Mesothelial cell of epicardium (in vitro differentiated cells): ENCODE results near the gene PRAC2. TPM values are rescaled to one million over a fixed set of nuclear protein-coding genes. Genes with fewer than 3 reads are reported as not detected.

Experiments
- DNase-seq, 2 experiments: peaks; one replicate each; pipeline ENCODE4 v3.0.0; 2021; ENCODE audit warnings: low spot score in 2 of 2; ENCODE audit not compliant: unreplicated experiment in 2 of 2
- H3K27ac Mint-ChIP-seq: 2 replicates; pipeline ENCODE4 v1.8.0; 2021; ENCODE audit warnings: mixed read lengths
- H3K27me3 Mint-ChIP-seq: 2 replicates; pipeline ENCODE4 v1.8.0; 2021; ENCODE audit warnings: low read depth, mixed read lengths
- H3K36me3 Mint-ChIP-seq: 2 replicates; pipeline ENCODE4 v1.8.0; 2021; ENCODE audit warnings: mixed read lengths
- H3K4me1 Mint-ChIP-seq: 2 replicates; pipeline ENCODE4 v1.8.0; 2021; ENCODE audit warnings: mixed read lengths
- H3K4me3 Mint-ChIP-seq: 2 replicates; pipeline ENCODE4 v1.8.0; 2021; ENCODE audit warnings: mild to moderate bottlenecking, moderate library complexity, mixed read lengths
- H3K9me3 Mint-ChIP-seq: 2 replicates; pipeline ENCODE4 v1.8.0; 2021; ENCODE audit warnings: mixed read lengths
- total RNA-seq: library from RNA; stranded (reverse); gene quantifications from 3 replicates; pipeline ENCODE4 v1.2.1, GENCODE V29; 2021
- TF ChIP-seq, protein P1 (sequence below): fragments of 200-600 bp; sonication (generic); IDR thresholded peaks from one replicate; pipeline ENCODE4 v1.5.0; 2021; ENCODE audit warnings: antibody characterized with exemption; ENCODE audit not compliant: unreplicated experiment

Gene PRAC2
- total RNA-seq, 1 donor from 2014 or later = 8.5 TPM

DNA sequence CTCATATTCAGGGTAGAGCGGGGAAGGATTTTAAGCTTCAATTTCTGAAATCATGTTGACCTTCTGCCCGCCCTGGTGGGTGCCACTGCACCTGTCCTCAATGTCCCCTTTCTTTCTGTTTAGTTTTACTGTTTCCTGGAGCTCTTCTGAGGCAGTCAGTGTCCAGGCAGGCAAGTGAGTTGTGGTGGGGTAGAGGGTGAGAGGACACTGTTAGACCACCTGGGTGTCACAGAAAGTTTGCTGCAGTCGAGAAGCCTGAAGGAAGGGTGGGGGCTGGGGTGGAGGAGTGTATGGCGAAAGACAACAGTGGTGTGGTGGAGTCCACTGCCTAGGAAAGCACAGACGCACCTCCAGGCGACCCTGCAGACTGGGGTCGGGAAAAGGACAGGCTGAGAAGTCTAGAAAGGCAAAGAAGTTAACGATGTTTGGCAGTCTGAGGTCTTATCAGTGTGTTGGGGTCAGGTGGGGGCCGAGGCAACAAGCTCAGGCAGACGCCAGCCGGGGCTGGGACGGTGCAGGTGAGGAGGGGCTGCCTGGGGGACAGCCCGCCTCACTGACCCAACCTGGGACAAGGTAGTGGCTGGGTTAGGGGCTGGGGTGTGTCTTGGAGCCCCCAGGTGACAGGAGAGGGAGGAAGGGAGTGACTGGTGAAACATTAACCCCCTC is 28.9 kb downstream of the PRAC2 start:
- no peaks in the 10 kb centered on the region for H3K36me3 Mint-ChIP-seq
- peaks cover 41% of the 10 kb centered on the region for H3K4me1 Mint-ChIP-seq
- H3K9me3 Mint-ChIP-seq = no peaks in the 10 kb centered on the region
- peaks cover 96% of the 10 kb centered on the region for H3K27me3 Mint-ChIP-seq
- peak overlapping the region; percentile 55 for H3K4me3 Mint-ChIP-seq
- H3K27ac Mint-ChIP-seq = peak overlapping the region; percentile 97
- TF ChIP-seq, protein P1, sequence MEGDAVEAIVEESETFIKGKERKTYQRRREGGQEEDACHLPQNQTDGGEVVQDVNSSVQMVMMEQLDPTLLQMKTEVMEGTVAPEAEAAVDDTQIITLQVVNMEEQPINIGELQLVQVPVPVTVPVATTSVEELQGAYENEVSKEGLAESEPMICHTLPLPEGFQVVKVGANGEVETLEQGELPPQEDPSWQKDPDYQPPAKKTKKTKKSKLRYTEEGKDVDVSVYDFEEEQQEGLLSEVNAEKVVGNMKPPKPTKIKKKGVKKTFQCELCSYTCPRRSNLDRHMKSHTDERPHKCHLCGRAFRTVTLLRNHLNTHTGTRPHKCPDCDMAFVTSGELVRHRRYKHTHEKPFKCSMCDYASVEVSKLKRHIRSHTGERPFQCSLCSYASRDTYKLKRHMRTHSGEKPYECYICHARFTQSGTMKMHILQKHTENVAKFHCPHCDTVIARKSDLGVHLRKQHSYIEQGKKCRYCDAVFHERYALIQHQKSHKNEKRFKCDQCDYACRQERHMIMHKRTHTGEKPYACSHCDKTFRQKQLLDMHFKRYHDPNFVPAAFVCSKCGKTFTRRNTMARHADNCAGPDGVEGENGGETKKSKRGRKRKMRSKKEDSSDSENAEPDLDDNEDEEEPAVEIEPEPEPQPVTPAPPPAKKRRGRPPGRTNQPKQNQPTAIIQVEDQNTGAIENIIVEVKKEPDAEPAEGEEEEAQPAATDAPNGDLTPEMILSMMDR = no peak
- no peak for DNase-seq

DNA sequence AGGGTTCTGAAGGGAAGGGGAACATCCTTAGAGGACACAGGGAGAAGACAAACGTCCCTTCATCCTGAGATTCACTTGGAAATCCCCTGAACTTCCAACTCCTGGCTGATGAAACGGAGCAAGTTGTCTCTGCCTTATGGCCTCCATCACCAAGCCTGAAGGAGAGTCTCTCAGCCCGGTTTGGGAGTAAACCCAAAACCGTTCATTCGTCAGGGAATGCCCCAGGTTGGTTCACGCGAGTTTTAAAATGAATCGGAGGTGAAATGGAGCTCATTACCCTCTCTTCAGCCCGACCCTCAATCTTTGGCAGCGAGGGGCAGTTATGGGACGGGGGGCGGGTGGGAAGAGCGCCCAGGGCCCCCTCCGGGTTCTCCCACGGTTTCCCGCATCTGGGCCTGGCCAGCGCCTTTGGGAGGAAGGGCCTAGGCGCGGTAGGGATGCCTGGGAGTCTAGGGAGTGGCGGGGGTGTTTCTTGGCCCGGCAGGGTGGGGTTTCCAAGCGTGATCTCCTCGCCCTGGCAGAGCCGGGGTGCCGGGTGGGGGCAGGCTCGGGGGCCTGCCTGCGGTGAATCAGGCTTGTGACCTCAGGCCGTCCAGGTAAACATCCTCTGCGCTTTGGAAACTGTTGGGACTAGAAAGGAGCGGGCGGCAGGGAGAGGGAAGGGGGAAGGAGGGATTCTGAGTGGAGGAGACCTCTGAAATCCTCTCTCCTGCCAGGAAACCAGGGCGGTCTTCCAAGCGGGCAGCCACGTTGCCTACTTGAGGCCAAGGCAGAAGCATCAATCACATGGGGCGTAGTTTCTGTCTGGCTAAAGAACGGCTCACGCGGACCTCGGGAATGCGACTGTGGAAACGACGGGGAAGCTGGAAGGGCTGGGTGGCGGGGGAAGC is 29.7 kb downstream of the PRAC2 start:
- Mint-ChIP-seq H3K36me3 (no peaks in the 10 kb centered on the region), H3K9me3 (no peaks in the 10 kb centered on the region), H3K27me3 (peaks cover 95% of the 10 kb centered on the region), H3K4me3 (peak overlapping the region; percentile 55), H3K27ac (peak overlapping the region; percentile 97), H3K4me1 (peaks cover 44% of the 10 kb centered on the region)
- TF ChIP-seq, protein P1 = no peak
- DNase-seq = no peak

DNA sequence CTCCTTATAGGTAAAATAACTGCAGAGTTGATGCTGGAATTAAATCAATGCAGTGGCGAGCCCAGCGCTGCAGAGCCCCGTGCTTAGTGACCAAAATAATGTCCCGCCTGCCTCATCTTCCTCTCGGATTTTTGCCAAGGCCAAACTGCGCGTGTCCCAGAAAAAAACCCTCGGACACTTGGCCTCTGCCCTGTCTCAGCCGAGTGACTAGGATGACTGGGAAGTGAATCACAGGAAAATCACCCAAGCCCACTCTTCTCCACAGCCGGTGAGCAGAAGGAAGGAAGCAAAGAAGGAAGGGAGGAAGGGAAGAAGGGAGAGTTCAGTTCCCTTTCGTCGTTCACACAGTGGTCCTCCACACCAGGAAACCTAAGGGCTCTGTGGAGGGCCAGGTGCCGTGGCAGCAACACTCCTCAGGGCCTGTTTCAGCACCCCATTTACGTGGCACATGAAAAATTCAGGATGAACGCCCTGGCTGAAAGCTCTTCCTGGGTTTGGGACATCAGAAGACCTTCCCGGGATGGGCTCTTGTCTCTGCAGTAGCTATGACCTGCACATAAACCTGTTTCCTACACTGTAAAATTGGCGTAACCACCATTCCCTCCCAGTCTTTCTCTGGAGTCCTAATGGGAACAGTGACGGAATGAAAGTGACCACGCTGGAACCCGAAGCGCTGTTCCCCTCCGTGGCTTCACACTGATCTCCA is 31.0 kb downstream of the PRAC2 start:
- H3K4me3 Mint-ChIP-seq = peak overlapping the region; percentile 55
- H3K9me3 Mint-ChIP-seq = no peaks in the 10 kb centered on the region
- H3K27me3 Mint-ChIP-seq = peaks cover 95% of the 10 kb centered on the region
- DNase-seq = no peak
- TF ChIP-seq, protein P1 = no peak
- H3K36me3 Mint-ChIP-seq = no peaks in the 10 kb centered on the region
- peaks cover 48% of the 10 kb centered on the region for H3K4me1 Mint-ChIP-seq
- peak overlapping the region; percentile 97 for H3K27ac Mint-ChIP-seq

DNA sequence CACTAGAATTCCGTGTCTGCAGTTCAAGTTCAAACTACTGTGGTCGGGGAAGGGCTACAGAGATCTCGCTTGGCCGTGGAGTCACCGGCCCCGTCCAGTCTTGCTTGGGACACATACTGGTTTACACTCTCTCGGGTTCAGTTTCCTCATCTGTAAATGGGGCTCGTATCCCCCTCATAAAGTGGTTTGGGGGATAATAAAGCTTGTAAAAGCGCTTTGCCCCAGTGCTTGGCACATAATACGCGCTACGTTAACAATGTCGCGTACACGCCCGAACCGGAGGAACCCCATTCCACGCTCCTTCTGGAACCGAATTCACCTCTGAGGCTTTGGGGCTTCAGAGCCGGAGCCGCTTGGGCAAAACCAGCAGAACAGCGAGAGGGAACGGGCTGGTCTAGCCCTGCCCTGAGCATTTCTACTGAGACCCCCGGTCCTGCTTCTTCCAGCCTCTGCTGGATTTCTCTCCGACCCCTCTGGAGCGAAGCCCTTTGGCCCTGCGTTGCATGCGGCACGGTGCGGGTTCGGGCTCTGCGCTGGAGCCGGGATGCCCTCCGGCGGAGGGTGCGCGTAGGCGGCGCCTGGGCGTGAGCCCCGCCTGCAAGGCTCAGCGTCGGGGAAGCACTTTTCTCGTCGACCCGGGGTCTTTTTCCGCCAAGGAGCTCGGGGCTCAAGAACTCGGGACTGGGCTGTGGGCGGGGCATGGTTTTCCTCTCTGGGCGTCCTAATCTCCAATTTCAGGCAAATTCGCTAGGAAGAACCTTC is 31.7 kb downstream of the PRAC2 start:
- Mint-ChIP-seq H3K4me3 (peak overlapping the region; percentile 55), H3K27ac (peak overlapping the region; percentile 85), H3K9me3 (no peaks in the 10 kb centered on the region), H3K36me3 (no peaks in the 10 kb centered on the region), H3K27me3 (peaks cover 95% of the 10 kb centered on the region), H3K4me1 (peaks cover 51% of the 10 kb centered on the region)
- DNase-seq = peak in 1 of 2 experiments; percentile 59
- TF ChIP-seq, protein P1 = no peak

DNA sequence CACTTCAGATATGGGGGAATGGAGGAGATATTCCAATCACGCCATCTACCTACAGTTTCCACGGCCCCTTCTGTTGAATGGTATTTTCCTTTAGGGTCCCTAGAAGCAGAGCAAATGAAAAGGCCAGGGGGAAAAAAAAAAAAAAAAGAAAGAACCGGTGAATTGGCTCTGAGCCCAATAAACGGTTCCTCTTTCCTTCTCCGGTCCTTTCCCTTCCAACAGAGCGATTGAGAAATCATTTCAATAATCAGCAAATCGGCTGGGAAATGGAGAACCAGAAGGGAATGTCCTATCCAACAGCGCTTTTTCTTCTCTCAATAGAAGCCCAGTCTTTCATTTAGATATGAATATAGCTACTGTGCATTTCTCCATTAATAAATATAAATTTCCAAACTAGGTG is 32.4 kb downstream of the PRAC2 start:
- DNase-seq = no peak
- H3K36me3 Mint-ChIP-seq = no peaks in the 10 kb centered on the region
- peaks cover 93% of the 10 kb centered on the region for H3K27me3 Mint-ChIP-seq
- H3K27ac Mint-ChIP-seq = peak overlapping the region; percentile 85
- no peaks in the 10 kb centered on the region for H3K9me3 Mint-ChIP-seq
- H3K4me3 Mint-ChIP-seq = peak overlapping the region; percentile 55
- TF ChIP-seq, protein P1 = no peak
- peaks cover 52% of the 10 kb centered on the region for H3K4me1 Mint-ChIP-seq
